HG03095 (cell line): Measurements from ENCODE around the gene NCK2.

Experiments
- ATAC-seq: cut with Tn5 transposase; IDR thresholded peaks from one replicate; pipeline ENCODE4 v1.9.1; 2021; ENCODE audit warnings: moderate library complexity; ENCODE audit not compliant: unreplicated experiment

The NCK2 gene

DNA sequence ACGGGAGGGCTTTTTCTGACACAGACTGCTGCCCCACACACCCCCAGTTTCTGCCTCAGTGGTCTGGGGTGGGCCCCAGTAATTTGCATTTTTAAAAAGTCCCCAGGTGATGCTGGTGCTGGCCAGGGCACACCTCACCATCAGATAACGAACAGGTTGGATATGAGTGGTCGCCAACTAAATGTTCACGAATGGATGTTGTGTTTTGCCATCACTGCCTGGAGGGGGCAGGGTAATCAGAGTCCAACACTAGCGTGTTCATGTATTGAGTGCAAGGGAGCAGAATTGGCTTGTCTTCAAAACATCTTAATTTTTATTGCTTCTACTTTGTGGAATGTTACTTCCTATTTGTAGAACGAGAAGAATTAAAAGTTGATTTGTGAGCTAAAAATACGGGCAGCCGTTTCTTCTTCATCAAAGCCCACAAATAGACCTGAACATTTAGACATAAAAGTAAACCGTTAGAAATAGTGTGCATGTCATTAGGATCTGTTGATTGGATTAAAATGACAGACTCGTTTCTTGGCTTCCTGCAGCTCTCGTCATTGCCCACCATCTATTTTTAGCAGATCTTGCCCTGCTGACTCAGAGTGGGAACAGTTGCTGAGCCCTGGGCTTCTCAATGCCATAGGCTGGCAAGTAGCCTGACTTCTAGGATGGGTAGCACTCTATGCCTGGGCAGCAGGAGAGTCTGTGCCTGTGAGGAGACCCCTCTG lies 45.2 kb downstream of the NCK2 start:
- peak; percentile 46 for ATAC-seq

DNA sequence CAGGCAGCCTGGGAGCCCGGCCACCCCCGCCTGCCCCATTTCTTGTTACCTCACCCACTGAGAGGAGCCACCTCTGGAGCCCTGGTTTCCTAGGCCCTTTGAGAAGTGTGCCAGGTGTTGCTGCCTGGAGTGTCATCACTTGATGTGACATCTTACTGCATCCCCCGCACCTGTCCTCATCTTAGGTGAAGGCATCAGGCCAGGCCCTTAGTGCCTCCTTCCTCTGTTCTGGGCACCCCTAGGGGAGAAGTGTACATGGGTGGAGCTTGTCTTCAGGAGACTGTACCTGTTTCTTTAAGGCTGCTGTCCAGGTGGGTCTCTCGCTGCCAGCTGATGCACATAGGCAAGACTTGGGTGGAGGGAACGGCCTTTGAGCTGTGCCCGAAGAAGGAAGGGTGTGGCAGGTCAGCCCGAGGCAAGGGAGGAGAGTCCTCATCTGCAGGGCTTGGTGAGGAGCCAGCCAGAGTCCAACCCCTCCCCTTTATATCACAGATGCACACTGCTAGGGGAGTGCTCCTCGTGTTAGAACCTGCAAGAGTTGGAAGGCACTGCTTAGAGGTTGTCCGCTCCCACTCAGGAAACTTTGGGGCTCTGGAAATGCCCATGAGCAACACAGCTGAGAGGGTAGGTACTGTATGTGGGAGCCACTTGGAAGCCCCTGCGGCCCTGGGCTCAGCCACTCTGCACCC lies 45.9 kb downstream of the NCK2 start:
- no peak for ATAC-seq

DNA sequence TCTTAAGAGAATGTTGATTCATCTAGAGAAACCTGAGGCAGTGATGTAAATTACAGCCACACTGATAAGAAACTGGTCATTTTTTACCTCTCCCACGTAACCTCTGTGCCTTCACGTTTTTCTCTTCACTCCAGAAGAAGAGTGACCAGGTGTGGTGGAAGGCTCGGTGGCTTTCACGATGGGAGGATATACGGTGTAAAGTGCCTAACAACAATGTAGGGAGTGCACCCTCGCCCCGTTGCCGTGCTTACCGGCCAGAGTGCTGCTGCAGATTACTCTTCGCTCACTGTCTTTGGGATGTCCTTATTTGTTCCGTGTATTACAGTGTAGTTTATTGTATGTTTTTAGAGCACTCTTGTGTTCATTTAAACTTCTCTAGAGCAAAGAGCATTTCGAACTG lies 46.5 kb downstream of the NCK2 start:
- no peak for ATAC-seq

DNA sequence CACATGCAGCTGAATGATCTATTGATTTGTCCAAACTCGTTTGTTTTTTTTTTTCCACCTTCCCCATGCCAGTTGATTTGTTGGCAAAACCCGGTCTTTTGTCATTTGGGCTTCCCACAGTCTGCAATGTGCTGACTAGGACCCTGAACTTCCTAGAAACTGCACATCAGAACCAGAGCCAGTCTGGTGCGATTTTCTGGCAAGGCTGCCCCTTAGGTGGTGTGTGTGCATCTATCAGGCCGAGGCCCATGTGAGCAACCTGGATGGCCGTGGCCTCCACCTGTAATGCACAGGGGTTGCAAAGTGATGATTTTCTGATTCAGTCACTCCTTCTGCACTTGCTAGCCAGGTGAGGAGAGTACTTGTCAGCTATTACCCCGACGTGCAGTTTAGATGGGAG lies 47.8 kb downstream of the NCK2 start:
- ATAC-seq: no peak

DNA sequence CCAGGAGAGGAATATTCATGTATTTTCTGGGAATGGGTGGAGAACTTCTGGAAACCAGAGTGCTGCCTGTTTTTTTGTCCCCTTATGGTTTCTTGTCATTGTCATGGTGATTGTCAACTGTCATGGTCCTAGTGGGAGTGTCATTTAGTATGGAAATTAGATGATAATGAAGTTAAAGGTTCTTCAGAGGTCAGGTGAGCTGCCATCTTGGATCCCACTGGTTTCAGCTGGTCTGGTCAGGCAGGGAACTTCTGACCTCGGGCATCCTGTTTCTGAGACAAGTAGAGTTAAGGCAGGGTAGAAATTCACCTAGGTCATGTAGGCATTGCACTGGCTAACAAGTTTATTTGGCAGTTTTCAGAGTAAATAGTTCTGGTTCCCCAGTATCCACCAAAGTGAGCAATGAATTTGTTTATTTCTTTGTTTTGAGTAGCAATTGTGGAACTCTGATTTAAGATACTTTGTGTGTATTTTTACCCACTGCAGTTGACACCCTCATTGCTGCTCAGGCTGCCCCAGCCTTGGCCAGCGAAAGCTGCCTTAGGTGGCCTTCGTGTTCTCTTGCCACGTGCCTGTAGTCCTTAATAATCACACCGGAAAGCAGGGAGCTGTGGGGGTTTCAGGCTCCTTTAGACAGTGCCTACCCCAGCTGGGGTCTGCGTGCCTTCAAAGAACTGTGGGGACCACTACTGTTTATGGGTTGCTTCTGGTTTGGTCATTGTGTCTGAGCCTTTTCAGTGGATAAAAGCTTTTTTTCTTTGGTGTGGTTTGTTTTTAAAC lies 48.7 kb downstream of the NCK2 start:
- no peak for ATAC-seq

GRCh38 chr2:105794926-105795574 lies 50.3 kb downstream of the NCK2 start:
- no peak for ATAC-seq

- no peak for ATAC-seq
Measured at GRCh38 chr2:105795575-105795934, 50.8 kb downstream of the NCK2 start.

DNA sequence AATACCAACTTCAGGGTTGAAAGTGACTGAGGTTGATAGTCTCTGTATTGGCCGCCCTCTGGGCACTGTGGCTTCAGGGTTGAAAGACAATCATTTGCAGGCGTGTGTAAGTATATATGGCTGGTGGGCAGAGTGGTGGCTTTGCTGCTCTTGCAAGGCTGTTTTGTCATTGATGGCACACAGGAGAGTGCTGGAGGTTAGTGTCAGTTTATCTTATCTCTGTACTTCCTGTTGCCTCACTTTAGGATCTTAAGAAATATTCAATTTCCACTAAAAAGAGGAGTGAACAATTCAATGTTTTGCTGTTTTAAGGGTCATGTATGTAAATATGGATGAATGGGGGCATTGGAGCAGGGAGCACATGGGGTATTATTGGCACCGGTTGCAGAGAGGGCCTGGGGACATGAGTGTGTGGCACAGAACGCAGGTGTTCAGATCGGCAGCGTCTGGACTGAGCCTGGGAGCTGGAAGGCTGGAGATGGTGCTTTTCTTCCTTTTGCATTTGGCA lies 51.5 kb downstream of the NCK2 start:
- no peak for ATAC-seq

DNA sequence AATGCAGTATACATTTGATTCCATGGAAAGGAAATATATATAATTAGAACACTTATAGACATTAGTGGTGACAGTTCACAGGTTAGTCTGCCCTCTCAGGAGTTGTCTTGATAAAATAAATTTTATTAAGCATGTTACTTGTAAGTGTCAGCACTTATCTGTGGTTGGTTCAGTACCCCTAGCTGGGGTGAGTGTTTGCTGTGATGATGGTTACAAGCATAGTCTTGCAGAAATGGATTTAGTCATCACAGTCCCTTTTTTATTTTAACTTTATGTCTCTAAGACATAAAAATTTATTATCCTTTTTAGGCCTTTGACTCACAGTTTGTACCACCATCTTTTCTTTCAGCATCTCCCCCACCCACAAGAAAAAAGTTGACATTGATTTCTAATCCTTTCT lies 52.1 kb downstream of the NCK2 start:
- ATAC-seq: no peak

DNA sequence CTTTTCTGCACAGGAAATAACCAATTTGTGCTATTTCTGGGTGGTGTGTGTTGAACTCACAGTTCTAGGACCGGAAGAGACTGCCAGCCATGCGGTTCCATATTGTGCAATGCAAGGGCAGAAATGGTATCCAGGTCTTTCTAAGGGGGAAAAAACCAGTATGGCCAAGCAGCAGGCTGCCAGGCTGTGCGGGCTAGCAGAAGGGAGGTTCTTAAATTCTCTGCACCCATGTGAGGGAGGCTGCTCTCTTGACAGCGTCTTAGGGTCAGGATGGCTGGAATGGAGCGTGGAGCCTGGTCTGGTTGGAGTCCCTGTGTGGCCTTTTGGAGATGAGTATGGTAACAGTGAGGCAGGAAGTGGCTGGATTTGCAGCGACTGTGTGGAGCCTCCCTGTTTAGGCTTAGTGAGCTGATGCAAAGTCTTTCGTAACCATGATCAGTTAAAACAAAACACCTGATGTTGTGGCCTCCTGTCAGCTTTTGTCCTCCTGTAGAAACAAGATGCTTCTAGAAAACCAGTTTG lies 52.6 kb downstream of the NCK2 start:
- peak; percentile 48 for ATAC-seq

DNA sequence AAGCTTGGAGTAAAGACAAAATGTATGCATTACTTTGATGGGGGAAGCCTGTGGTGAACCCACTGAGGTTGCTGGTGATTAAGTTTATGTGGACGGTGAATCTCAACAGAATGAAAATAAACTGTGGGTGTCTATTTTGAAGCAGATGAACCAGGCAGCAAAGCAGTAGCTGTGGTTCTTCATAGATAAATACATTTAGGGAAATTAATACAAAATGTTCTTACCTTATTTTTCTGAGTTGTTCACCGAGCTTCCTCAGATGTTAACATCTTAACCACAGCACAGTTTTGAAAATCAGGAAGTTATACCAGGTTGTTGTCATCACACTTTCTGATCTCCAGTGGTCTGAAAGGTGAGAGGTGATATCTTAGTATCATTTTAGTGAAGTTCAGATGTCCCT lies 53.9 kb downstream of the NCK2 start:
- ATAC-seq: no peak

- no peak for ATAC-seq
Measured at GRCh38 chr2:105800036-105800713, 55.5 kb downstream of the NCK2 start.

GRCh38 chr2:105800953-105801635 lies 56.4 kb downstream of the NCK2 start:
- ATAC-seq: no peak

- no peak for ATAC-seq
Measured at GRCh38 chr2:105801961-105802360, 57.2 kb downstream of the NCK2 start.

DNA sequence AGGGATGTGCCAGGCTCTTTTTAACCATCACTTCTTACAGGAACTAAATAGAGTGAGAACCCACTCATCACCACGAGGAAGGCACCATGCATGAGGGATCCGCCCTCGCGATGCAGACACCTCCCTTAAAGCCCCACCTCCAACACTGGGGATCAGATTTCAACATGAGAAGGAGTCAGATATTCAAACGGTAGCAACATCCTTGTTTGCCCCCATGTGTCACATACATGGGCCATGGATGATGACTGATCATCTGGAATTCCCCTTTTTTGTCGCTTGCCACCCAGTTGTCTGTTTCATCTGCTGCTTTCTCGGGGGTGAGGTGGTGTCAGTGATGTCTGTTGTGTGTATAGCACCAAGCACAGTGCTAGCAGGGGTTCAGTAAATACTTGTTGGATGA lies 57.9 kb downstream of the NCK2 start:
- peak; percentile 43 for ATAC-seq

DNA sequence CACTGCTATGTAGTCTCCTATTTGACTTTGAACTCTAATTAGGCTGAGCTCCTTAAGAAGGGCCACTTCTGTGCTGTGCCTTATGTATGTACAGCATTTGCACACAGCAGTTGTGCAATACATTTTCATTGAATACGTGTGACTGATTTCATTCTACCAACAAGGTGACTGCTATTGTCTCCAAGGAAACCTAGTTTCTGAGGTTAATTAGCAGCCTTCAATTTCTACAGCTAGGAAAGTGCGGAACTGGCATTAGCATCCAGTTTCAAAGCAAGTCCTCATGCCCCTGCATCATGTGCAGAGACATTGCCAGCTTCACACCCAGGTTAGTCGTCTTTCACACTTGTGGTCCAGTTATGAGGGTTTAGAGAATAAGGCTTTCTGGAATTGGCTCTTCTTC lies 58.6 kb downstream of the NCK2 start:
- ATAC-seq: no peak

DNA sequence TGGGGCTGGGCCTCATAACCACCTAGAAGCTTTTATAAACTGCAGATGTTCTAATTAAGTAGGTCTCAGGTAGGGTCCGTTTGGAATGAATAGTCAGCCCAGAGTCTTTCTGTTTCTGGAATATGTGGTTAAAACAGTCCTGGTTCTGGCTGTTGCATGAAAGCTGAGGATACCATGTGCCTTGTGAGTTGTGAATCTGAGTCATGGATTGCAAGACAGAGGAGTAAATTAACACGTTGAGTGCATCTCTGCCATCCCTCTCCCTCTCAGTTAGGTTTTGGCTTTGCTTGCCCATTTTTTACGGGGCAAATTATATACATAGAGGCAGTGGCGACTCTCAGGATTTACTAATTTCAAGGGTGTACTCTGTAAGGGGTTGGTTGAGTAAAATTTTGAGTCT lies 59.1 kb downstream of the NCK2 start:
- ATAC-seq: no peak

GRCh38 chr2:105804266-105804665 lies 59.6 kb downstream of the NCK2 start:
- no peak for ATAC-seq

- ATAC-seq: no peak
Measured at GRCh38 chr2:105806996-105807395, 62.3 kb downstream of the NCK2 start.
